ENCODE results near the gene ANKRD31. TPM values are rescaled to one million over a fixed set of nuclear protein-coding genes. Genes with fewer than 3 reads are reported as not detected.

Gene ANKRD31
- total RNA-seq, 4 donors from 2014 or later: 0.19 TPM; not detected in 3

DNA sequence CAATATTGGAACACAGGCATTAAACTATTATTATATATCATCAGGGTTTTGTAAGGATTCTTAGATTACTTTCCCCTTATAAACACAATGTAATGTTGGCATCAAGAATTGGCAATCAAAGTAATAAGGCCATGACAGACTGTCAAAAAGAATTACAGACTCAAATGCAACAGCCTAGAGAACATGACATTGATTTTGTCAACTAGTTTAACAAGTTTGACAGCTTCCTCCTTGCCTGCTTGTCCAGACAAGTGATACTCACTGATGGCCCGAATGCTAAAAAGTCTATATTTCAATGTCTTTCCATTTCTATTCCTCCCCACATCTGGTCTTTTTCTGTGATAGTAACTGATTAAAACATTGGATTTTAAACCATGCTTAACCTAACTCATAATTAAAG lies 6.4 kb upstream of the ANKRD31 start:
- Histone ChIP-seq H3K4me3 (no peak overlapping the region), H3K9me3 (no peaks in the 10 kb centered on the region), H3K36me3 (no peaks in the 10 kb centered on the region), H3K27ac (no peak overlapping the region), H3K4me1 (no peaks in the 10 kb centered on the region), H3K27me3 (no peaks in the 10 kb centered on the region)
- DNase-seq: no peak
- TF ChIP-seq, protein P1, sequence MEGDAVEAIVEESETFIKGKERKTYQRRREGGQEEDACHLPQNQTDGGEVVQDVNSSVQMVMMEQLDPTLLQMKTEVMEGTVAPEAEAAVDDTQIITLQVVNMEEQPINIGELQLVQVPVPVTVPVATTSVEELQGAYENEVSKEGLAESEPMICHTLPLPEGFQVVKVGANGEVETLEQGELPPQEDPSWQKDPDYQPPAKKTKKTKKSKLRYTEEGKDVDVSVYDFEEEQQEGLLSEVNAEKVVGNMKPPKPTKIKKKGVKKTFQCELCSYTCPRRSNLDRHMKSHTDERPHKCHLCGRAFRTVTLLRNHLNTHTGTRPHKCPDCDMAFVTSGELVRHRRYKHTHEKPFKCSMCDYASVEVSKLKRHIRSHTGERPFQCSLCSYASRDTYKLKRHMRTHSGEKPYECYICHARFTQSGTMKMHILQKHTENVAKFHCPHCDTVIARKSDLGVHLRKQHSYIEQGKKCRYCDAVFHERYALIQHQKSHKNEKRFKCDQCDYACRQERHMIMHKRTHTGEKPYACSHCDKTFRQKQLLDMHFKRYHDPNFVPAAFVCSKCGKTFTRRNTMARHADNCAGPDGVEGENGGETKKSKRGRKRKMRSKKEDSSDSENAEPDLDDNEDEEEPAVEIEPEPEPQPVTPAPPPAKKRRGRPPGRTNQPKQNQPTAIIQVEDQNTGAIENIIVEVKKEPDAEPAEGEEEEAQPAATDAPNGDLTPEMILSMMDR (IDR thresholded peaks at IDR 0.05): no peak
- no peak for TF ChIP-seq POLR2A (IDR thresholded peaks at IDR 0.05)

- Histone ChIP-seq H3K27me3 (no peaks in the 10 kb centered on the region), H3K4me1 (no peaks in the 10 kb centered on the region), H3K36me3 (no peaks in the 10 kb centered on the region), H3K27ac (no peak overlapping the region), H3K4me3 (no peak overlapping the region), H3K9me3 (no peaks in the 10 kb centered on the region)
- no peak for DNase-seq
- TF ChIP-seq, protein P1 (IDR thresholded peaks at IDR 0.05): no peak
- TF ChIP-seq POLR2A (IDR thresholded peaks at IDR 0.05): no peak
Measured at GRCh38 chr5:75242067-75242466, 5.4 kb upstream of the ANKRD31 start.

GRCh38 chr5:75239681-75240080 lies 3.0 kb upstream of the ANKRD31 start:
- H3K27ac ChIP-seq: no peak overlapping the region
- TF ChIP-seq, protein P1 (IDR thresholded peaks at IDR 0.05): no peak
- no peak for TF ChIP-seq POLR2A (IDR thresholded peaks at IDR 0.05)

GRCh38 chr5:75235711-75236110 lies 967 bp downstream of the ANKRD31 start:
- H3K36me3 ChIP-seq: no peaks in the 10 kb centered on the region
- no peak for DNase-seq

More at GRCh38 chr5:75239681-75240080, 3.0 kb upstream of the ANKRD31 start:
- Histone ChIP-seq H3K36me3 (no peaks in the 10 kb centered on the region), H3K4me3 (no peak overlapping the region), H3K27me3 (no peaks in the 10 kb centered on the region), H3K4me1 (no peaks in the 10 kb centered on the region), H3K9me3 (no peaks in the 10 kb centered on the region)
- DNase-seq: no peak

GRCh38 chr5:75234251-75234650 lies 2.4 kb downstream of the ANKRD31 start:
- no peaks in the 10 kb centered on the region for H3K4me1 ChIP-seq
- TF ChIP-seq, protein P1 (IDR thresholded peaks at IDR 0.05): no peak
- TF ChIP-seq POLR2A (IDR thresholded peaks at IDR 0.05): no peak
- no peak overlapping the region for H3K27ac ChIP-seq
- H3K4me3 ChIP-seq: no peak overlapping the region
- H3K27me3 ChIP-seq: no peaks in the 10 kb centered on the region
- H3K9me3 ChIP-seq: no peaks in the 10 kb centered on the region
- no peak for DNase-seq
- H3K36me3 ChIP-seq: no peaks in the 10 kb centered on the region

More at GRCh38 chr5:75235711-75236110, 967 bp downstream of the ANKRD31 start:
- no peak overlapping the region for H3K4me3 ChIP-seq
- no peaks in the 10 kb centered on the region for H3K4me1 ChIP-seq
- TF ChIP-seq POLR2A (IDR thresholded peaks at IDR 0.05): no peak
- TF ChIP-seq, protein P1 (IDR thresholded peaks at IDR 0.05): no peak
- H3K27me3 ChIP-seq: no peaks in the 10 kb centered on the region
- peak overlapping the region in 1 of 4 donors; percentile 80 for H3K27ac ChIP-seq
- H3K9me3 ChIP-seq: no peaks in the 10 kb centered on the region

DNA sequence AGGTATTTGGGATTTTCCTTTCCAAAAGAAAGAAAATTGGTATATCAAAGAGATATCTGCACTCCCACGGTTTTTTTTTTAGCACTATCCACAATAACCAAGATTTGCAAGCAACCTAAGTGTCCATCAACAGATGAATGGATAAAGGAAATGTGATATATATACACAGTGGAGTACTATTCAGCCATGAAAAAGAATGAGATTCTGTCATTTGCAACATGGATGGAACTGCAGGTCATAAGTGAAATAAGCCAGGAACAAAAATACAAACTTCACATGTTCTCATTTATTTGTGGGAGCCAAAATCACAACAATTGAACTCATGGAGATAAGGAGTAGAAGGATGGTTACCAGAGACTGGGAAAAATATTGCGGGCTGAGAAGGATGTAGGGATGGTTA lies 9.8 kb downstream of the ANKRD31 start:
- no peak for DNase-seq
- H3K27me3 ChIP-seq: no peaks in the 10 kb centered on the region
- TF ChIP-seq, protein P1 (IDR thresholded peaks at IDR 0.05): no peak
- TF ChIP-seq POLR2A (IDR thresholded peaks at IDR 0.05): no peak
- no peaks in the 10 kb centered on the region for H3K36me3 ChIP-seq
- no peak overlapping the region for H3K27ac ChIP-seq
- H3K4me1 ChIP-seq: no peaks in the 10 kb centered on the region
- H3K4me3 ChIP-seq: no peak overlapping the region
- no peaks in the 10 kb centered on the region for H3K9me3 ChIP-seq
